ENCODE data around the gene MSANTD2. TPM values are rescaled to one million over a fixed set of nuclear protein-coding genes. Genes with fewer than 3 reads are reported as not detected.
"Not testable (repeated sequence)": the region's sequence is repeated elsewhere in the genome, so short reads cannot be mapped to it uniquely, and the experiment has no call there.

MSANTD2 gene
- polyA plus RNA-seq, 3 donors, result 26.5 to 42.6 (median 30.0) TPM

DNA sequence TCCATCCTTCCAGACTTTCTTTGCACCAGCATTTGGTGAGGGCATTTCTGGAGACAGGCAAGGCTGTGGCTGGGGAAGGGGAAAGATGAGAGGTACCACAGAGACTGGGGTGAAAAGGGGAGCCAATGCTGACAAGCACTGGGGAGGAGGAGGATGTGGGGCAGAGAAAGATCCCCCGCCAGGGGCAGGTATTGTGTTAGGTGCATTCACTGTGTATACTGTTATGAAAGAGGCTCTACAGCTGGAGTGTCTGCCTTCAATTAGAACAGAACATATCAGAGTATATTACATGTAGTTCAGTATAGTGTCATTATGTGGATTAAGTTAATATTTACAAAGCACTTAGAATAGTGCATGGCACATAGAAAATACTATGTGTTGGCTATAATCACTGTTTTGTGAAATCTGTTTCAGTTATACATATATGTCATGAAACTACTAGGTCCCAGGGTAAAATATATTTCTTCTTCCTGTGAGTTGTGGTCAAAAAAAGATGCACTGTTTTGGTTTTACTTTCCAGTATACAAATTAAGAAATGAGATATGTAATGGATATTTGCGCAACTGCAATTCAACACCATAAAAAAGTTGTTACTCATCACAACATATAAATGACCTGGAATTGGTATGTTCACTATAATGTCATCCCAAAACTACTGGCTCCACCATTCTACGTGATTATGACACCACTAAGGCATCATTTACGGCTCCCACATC lies 8.4 kb downstream of the MSANTD2 start:
- no peak for DNase-seq (ENCODE audit: extremely low read depth in 1 of 11, low read depth in 9 of 11, low spot score in 4 of 11)

DNA sequence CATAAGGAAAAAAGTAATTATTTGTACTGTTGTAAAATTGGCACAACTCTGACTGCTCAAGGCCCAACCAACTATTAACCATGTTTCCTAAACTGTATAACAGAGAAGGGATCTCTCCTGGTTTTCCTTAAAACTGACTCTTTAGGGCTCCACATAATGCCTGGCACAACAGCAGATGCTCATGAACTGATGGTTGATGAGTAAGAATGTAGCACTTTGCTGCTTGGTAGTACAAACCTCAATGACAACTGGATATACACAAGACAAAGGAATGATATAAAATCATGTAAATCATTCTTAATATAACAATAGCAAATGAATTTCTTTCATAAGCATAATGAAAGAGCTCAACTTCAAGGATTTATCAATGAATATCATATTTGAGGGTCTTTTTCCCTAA lies 11.7 kb downstream of the MSANTD2 start:
- no peak for DNase-seq (ENCODE audit: extremely low read depth in 1 of 11, low read depth in 9 of 11, low spot score in 4 of 11)

DNA sequence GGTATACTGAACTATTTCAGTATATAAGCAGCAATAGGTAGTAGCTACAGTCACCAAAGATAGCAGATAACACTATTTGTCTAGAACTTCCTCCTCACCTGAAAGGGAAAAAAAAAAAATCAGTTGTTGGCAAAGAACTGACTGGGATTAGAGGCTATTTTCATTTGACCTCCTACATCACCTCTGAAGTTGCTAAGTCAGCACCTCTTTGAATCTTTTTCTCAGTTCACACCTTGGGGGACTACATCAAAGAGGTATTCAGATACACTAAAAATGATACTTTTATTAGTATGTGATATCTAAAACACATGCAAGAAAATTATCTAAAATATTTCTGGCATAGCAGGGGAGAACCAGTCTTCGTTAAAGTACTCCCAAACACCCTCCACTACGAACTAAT lies 16.2 kb downstream of the MSANTD2 start:
- no peak for DNase-seq (ENCODE audit: extremely low read depth in 1 of 11, low read depth in 9 of 11, low spot score in 4 of 11)

DNA sequence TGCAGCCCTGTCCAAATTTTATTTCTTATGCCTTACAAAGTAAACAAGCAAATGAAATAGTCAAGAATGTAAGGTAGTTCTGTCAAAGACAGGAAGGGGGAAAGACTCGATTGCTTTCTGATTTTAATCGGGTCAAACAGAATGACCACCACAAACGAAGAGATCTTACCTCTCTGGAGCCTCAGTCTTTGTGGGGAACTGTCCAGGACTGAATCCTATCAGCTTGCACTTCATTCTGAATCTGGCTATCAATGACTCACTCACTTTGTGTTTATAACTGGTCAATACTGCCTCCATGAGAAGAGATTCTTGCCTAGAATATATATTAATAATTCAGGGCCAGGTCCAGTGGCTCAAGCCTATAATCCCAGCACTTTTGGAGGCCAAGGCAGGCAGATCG lies 17.2 kb downstream of the MSANTD2 start:
- DNase-seq (ENCODE audit: extremely low read depth in 1 of 11, low read depth in 9 of 11, low spot score in 4 of 11), result no peak

DNA sequence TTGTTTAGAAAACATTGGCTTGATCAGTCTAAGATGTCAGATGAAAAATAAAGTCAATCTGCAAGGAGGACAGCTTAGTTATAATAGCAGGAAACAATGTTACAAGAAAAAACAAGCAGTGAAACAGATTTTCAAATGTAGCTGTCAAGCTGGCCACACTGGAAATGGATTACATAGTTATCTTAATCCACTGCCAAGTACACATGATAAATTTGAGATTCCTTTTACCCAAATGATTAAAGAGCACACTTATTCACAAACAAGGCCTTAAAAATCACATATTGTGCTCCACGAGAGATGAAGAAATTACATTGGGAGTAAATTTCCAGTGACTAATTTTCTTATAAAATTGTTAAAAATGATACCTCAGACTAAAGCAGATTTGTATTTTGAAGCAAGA lies 20.6 kb downstream of the MSANTD2 start:
- DNase-seq (ENCODE audit: extremely low read depth in 1 of 11, low read depth in 9 of 11, low spot score in 4 of 11), result no peak

DNA sequence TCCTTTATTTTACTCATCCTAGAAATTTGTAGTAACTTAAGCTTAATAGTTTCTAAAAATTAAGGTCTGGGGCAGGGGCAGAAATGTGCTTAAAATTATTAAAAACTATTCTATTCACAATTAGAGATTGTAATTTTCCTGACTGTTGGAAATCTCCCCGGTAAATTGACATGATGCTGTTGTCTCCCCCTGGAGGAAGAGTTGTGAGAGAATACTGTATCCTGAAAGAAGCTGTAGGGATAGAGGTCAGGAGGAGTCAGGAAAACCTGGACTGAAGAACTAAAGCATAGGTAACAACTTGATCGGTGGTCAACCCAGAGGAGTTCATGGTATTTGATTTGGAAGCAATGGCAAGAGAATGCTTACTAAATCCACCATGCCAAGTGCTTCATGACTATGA lies 21.9 kb downstream of the MSANTD2 start:
- DNase-seq (ENCODE audit: extremely low read depth in 1 of 11, low read depth in 9 of 11, low spot score in 4 of 11), result no peak

DNA sequence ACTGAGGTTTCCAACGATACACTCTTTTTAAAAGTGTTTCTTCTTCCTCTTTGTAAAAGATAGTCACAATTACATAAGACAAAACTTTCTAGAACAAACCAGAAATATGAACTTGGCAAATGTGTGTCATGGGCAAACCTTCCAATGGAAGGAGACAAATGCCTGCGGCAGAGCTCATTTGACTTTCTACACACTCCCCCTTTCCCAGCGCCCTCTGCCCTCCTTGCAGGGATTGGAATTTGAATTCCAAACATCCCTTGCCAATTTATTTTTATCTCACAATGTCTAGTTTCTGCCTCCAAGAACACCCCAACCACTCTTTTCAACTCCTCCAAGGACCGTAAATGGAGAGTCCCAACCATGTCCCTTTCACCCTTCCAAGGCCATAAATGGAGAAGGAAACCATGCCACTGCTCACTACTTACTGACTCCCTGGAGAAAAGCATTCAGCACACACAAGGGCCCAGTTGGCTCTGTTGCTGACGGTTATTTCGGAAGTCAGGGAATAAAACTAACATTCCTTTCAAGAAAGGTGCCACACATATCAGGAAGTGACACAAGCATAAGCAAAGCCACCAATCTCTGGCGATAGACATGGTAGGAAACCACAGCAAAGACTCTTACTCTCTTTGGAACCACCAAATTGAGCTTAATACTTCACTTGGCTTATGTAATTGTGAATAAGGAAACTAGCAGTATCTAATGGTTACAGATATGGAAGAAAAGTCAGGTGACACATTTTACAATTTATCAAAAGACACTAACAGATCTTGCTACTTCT lies 23.2 kb downstream of the MSANTD2 start:
- DNase-seq (ENCODE audit: extremely low read depth in 1 of 11, low read depth in 9 of 11, low spot score in 4 of 11), result no peak

DNA sequence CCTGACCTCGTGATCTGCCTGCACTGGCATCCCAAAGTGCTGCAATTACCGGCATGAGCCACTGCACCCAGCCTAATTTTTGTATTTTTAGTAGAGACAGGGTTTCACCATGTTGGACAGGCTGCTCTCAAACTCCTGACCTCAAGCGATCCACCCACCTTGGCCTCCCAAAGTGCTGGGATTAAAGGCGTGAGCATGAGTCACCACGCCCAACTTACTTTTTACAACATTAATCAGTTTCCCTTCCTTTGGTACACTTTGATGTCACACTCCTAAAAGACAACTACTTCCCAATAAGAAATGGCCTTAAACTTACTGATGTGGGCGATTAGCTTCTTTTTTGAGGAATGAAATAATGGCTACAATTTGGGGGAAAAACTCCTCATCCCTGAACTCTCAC lies 29.2 kb downstream of the MSANTD2 start:
- DNase-seq (ENCODE audit: extremely low read depth in 1 of 11, low read depth in 9 of 11, low spot score in 4 of 11), result not testable (repeated sequence)

DNA sequence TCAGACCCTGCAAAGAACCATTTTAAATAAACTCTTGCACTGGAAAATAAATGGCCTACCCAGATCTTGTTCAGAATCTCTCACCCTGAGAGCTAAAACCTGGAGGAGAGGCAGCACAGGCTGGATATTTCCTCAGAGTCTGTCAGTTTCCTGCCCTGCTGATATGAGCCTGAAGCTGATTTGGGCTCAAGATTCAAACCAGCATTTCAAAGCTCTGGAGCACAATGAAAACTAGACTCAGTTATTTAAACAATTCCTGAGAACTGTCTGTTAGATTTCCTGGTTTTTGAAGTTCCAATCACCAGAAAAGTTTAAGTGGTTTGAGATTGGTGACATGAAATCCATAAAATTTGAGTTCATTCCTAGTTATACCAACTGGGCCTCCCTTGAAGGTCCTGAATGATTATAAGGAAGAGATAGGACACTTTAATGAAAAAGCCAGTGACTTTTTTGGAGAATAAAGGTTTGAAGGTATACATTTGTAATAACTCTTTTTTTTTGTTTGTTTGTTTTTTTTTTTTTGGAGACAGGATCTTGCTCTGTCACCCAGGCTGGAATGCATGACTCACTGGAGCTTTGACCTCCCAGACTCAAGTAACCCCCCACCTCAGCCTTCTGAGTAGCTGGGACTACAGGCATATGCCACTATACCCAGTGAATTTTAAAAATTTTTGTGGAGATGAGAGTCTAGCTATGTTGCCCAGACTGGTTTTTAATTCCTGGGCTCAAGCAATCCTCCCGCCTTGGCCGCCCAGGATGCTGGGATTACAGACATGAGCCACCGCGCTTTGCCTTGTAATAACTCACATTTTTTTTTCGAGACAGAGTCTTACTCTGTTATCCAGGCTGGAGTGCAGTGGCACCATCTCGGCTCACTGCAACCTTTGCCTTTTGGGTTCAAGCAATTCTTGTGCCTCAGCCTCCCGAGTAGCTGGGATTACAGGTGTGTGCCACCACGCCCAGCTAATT lies 30.1 kb downstream of the MSANTD2 start:
- no peak for DNase-seq (ENCODE audit: extremely low read depth in 1 of 11, low read depth in 9 of 11, low spot score in 4 of 11)

DNA sequence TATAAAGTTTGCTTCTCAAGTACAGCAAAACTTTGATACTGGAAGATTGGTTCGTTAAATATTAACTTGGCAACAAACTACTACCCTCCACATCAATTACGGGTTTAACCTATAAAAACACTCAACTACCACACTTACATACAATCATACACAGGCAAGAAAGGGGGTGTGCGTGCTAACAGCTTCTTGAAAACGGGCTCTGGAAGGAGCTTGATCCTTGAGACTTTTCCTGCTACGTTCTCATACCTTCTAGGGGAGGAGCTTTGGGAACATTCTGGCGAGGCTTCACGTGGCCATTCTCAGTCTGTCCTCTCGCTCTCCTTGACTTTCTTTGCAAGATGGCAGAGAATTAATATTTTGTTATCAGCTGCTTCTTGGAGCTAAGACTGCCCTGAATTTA lies 31.3 kb downstream of the MSANTD2 start:
- DNase-seq (ENCODE audit: extremely low read depth in 1 of 11, low read depth in 9 of 11, low spot score in 4 of 11), result no peak

DNA sequence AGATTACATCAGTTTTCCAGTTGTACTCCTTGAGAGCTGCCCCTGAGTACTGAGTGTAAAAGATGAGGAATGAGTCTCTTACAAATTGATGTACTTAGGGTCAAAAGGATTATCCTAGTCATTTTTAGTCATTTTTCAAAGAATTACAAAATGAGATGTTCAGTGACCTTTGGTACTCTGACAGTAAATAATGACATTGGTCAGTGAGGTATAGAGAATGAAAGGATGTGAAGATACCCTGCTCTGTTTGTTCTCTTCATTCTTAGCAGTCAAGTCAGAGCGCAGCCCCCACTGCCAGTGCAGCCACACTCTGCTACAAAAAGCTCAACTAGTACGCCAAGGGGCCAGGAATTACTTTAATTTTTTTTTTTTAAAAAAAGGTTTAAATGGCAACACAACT lies 34.0 kb downstream of the MSANTD2 start:
- DNase-seq (ENCODE audit: extremely low read depth in 1 of 11, low read depth in 9 of 11, low spot score in 4 of 11), result no peak

DNA sequence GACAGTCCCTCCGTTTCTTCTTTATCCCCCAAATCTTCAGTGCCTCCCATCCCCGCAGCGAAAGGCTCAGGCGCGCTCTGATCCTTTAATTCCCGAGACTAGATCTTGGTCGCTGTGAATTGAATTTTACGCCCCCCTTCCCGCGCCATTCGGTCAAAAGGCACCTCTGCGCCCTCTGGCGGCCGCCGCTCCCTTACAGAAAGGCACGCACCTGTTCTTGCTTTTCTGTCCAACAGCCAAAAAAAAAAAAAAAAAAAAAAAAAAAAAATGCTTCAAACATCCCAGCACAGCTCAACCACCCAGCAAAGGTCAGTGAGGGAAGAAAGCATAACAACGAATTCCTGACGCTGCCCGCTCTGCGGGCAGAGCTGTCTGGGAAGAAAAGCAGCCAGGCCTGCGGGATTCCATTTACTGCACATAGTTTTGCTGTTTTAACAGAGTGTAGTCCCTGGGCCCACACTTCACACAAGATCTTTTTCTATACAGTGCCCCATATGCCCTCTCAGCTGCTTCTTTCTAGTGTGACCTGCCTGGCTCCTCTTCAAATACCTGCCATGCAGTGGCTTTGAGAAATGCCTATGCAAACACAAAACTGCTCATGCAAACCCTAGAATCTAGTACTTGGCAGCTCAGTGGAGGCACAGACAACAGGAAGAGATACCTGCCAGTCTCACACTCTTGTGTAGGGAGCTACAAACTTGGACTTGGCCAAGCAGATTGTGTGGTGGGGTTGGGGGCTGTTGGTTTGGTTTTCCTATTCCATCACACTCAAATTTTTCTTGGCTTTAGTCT lies 36.9 kb downstream of the MSANTD2 start:
- peak in 8 of 11 donors; percentile 71 to 88 (median 79) for DNase-seq (ENCODE audit: extremely low read depth in 1 of 11, low read depth in 9 of 11, low spot score in 4 of 11)

DNA sequence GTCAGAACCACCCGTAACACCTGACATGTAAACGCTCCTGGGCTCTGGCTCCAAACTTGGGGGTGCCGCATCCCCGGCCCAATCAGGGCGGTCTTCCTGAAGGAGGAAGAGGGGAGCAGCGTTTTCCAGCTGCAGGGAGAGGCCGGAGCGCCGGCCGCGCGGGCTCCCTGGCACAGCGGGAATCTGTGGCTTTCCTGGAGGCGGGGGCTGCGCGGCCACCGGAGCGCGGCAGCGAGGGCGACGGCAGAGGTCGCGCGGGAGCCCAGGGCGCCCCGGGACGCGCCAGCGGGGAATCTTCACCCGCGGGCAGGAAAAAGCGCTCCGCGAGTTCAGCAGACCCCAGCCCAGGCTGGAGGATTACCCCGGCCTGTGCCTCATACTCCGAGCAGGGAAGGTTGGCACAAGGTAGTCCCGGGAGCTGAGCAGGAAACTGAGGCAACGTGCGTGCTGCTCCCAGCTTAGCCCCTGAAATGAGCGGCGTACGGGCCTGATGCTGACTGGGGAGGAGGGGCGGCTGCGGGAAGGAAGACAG lies 37.5 kb downstream of the MSANTD2 start:
- no peak for DNase-seq (ENCODE audit: extremely low read depth in 1 of 11, low read depth in 9 of 11, low spot score in 4 of 11)

DNA sequence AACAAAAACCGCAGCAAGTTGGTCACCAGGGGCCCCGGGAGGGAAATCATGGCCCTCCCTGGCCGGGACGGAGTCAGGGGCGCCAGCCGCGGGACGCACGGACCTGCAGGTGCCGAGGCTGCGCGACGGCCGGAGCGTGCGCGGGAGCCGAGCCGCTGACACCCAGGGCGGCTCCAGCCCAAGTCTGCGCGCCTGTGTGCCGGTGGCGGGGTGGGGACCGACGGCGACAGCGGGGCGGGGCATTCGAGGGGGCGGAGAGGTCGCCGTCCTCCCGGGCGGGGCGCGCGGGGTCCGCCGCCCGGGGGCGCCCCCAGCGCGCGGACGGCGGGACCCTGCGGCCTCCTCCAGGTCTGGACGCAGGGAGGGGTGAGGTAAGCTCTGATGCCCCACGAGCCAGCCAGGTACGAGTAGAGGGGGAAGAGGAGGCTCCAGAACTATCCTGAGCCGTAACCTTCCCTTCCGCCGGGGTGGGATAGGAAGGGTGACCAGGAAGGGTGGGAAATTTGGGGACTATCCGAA lies 38.0 kb downstream of the MSANTD2 start, which contains the start of gene ESAM:
Gene ESAM, minus strand, starts transcription at position 186 of the 519 bp plus-strand sequence. Its CDS starts 136 bp downstream, at position 50.
- no peak for DNase-seq (ENCODE audit: extremely low read depth in 1 of 11, low read depth in 9 of 11, low spot score in 4 of 11)

DNA sequence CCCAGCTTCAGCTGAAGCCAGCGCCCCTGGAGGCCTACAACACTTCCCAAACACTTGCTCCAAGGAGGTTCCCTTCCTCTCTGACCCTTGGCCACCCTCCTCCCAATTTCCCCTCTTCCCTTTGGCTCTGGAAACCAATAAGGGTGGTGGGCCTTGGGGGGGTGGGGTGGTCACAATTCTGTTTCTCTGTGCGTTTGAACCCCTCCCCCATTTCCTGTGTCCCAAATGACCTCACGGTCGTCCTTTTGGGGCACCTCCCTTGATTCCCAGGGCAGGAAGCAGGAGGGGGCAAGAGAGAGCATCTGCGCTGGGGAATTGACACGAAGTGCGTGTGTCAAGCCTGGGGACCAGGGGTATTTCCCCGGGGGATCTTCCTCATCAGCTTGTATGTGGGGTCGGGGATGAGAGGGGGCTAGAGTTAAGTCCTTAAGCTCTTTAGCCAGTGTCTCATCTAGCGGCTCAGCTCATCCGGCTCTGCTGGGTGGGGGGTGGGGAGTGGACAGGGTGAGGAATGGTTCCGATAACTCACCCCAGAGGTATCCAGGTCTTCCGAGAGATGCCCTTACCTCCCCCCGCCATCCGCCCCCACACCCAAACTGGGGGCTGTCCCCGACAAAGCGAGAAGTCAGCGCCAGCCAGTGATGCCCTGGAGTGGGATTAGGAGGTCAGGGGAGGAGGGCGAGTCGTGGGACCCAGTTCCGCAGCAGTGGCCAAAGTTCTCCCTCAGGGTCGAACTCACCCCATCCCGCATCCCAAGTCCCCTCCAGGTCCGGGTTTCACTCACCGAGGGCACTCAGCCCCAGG lies 38.7 kb downstream of the MSANTD2 start:
- no peak for DNase-seq (ENCODE audit: extremely low read depth in 1 of 11, low read depth in 9 of 11, low spot score in 4 of 11)

DNA sequence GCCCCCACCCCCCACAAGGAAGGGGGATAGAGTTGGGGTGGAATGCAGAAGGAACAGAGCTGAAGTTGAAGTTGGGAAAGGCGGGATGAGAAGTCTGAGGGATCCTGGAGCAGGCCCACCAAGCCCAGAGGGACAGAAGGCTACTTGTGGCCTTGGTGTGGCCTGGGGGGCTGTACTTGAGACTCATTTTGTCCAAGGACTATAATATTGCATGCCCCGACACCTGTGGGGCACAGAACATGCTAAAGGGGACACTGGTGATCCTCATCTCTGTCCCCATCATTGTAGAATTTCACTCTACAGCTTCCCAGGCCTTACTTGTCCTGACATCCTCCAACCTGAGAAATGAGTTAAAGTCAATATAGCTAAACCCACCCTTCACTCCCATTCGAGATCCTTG lies 39.4 kb downstream of the MSANTD2 start:
- DNase-seq (ENCODE audit: extremely low read depth in 1 of 11, low read depth in 9 of 11, low spot score in 4 of 11), result no peak

DNA sequence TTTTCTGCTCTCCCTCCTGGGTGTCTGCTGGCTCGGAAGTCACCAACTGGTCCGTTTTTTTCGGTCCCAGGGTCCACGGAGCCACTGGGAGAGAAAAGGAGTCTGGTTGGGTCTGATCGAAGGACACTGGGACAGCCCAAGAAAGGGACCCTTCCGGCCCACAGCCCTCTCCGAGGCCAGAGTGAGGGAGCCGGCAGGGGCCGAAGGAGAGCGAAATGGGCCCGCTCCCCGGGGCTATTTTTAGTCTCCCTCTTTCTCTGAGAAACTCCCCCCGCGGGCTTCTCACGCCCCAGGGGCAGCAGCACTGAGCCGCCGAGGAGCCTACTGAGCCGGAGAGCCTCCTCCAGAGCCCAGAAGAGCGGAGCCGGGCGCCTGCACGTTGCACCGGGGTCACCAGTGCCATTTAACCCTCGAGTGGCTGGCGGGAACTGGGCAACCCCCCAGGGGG lies 40.0 kb downstream of the MSANTD2 start:
- DNase-seq (ENCODE audit: extremely low read depth in 1 of 11, low read depth in 9 of 11, low spot score in 4 of 11), result no peak

Data from renal cortex interstitium (tissue), 11 donors.